ENCODE measurements around the gene MSH3. TPM values are rescaled to one million over a fixed set of nuclear protein-coding genes. Genes with fewer than 3 reads are reported as not detected.

MSH3 gene
- total RNA-seq, 2 experiments from 2014 or later = 23.0 to 23.4 TPM

DNA sequence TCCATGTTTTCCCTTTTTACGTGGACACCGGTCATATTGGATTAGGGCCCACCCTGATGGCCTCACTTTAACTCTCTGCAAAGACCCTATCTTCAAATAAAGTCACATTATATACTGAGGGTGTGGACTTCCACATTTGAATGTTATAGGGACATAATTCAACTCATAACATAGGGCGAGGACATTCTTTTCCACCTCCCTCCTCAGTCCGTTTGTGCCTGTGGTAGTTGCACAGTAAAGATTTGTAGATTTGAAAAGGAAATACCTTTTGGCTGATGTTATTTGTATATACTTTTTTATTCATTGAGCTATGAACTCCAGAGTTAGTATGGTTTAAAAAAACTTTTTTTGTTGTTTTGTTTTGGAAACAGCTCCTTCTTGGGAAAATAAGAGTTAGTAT is 51.3 kb downstream of the MSH3 start:
- Mint-ChIP-seq H3K27ac (no peak overlapping the region), H3K27me3 (no peaks in the 10 kb centered on the region), H3K4me3 (no peak overlapping the region), H3K36me3 (ENCODE audit: low read depth) (peaks cover 23% of the 10 kb centered on the region), H3K4me1 (ENCODE audit: low read depth) (peaks cover 16% of the 10 kb centered on the region), H3K9me3 (no peaks in the 10 kb centered on the region)
- intact Hi-C loops (cut with micrococcal nuclease) = no loop called here
- ChIA-PET CTCF (interaction anchor here (0.9 kb wide), 1 partner anchor 9 kb away, joined by 4 read pairs; no protein-coding TSS in a partner anchor), POLR2A (no interaction called here)
- ATAC-seq (no peak), DNase-seq (no peak)
- TF ChIP-seq, protein P1, sequence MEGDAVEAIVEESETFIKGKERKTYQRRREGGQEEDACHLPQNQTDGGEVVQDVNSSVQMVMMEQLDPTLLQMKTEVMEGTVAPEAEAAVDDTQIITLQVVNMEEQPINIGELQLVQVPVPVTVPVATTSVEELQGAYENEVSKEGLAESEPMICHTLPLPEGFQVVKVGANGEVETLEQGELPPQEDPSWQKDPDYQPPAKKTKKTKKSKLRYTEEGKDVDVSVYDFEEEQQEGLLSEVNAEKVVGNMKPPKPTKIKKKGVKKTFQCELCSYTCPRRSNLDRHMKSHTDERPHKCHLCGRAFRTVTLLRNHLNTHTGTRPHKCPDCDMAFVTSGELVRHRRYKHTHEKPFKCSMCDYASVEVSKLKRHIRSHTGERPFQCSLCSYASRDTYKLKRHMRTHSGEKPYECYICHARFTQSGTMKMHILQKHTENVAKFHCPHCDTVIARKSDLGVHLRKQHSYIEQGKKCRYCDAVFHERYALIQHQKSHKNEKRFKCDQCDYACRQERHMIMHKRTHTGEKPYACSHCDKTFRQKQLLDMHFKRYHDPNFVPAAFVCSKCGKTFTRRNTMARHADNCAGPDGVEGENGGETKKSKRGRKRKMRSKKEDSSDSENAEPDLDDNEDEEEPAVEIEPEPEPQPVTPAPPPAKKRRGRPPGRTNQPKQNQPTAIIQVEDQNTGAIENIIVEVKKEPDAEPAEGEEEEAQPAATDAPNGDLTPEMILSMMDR (IDR thresholded peaks at IDR 0.05) = no peak

DNA sequence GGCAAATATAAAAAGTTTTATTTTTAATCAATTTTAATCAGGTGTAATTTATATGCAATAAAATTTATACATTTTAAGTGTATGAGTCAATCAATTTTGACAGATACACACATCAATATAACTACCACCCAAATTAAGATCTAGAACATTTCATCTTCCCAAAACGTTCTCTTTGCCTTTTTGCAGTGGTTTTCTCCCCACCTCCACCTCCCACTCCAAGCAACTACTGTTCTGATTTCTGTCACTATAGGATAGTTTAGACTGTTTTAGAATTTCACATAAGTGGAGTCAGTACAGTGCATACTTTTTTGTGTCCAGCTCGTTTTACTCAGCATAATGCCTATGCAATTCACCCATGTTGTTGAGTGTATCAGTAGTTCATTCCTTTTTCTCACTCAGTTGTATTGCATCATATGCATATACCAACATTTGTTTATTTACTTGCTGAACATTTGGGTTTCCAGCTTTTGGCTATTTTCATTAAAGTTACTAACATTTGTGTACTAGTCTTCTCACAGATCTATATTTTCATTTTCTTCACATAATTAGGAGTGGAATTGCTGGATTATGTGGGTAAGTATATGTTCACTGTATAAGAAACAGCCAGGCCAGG is 52.5 kb downstream of the MSH3 start:
- Mint-ChIP-seq H3K27me3 (no peaks in the 10 kb centered on the region), H3K27ac (no peak overlapping the region), H3K4me1 (ENCODE audit: low read depth) (peaks cover 18% of the 10 kb centered on the region), H3K36me3 (ENCODE audit: low read depth) (peaks cover 19% of the 10 kb centered on the region), H3K4me3 (no peak overlapping the region), H3K9me3 (no peaks in the 10 kb centered on the region)
- ChIA-PET CTCF (no interaction called here), POLR2A (interaction anchor here (1.2 kb wide), 1 partner anchor 10 kb away, joined by 3 read pairs; no protein-coding TSS in a partner anchor)
- TF ChIP-seq, protein P1 (IDR thresholded peaks at IDR 0.05) = no peak
- DNase-seq (no peak), ATAC-seq (no peak)
- intact Hi-C loops (cut with micrococcal nuclease) = no loop called here

DNA sequence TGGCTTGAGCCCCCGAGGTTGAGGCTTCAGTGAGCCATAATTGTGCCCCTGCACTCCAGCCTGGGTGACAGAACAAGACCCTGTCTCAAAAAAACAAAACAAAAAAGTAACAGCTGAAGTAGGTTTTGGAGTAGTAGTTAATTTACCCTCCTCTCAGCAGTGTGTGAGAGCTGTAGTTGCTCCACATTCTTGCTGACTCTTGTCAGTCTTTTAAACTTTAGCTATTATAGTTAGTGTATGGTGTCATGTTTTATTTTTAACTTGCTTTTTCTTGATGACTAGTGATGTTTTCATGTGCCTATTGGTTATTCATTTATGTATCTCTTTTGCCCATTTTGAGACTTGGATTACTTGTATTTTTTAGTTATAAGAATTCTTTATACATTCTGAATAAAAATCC is 53.2 kb downstream of the MSH3 start:
- intact Hi-C loops (cut with micrococcal nuclease) = no loop called here
- no peaks in the 10 kb centered on the region for H3K27me3 Mint-ChIP-seq
- H3K4me1 Mint-ChIP-seq (ENCODE audit: low read depth) = peaks cover 18% of the 10 kb centered on the region
- H3K9me3 Mint-ChIP-seq = no peaks in the 10 kb centered on the region
- TF ChIP-seq, protein P1 (IDR thresholded peaks at IDR 0.05) = no peak
- DNase-seq (no peak), ATAC-seq (no peak)
- no peak overlapping the region for H3K4me3 Mint-ChIP-seq
- H3K36me3 Mint-ChIP-seq (ENCODE audit: low read depth) = peaks cover 17% of the 10 kb centered on the region
- CTCF ChIA-PET = interaction anchor here (1.4 kb wide), 1 partner anchor 36 kb away, joined by 3 read pairs; no protein-coding TSS in a partner anchor
- POLR2A ChIA-PET = interaction anchor here (1.2 kb wide), 1 partner anchor 9 kb away, joined by 3 read pairs; no protein-coding TSS in a partner anchor
- no peak overlapping the region for H3K27ac Mint-ChIP-seq

DNA sequence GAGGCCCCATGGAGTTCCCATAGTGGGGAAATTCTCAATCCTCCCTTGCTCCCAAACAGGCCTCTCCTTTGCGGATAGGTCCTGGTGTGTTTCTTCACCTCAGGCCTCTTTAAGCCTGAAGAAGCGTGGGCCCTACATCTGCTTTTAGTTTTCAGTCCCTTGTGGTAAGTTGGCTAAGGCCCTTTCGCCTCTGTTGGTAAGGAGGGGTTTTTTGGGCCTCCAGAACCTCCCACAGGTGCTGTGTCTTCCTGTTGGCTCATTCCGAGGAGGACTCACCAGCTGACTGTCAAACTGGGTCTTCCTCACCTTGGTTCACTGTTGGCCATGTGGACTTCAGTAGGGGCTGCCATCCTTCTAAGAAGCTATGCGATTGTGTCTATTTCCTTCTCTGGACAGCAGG is 56.8 kb downstream of the MSH3 start:
- Mint-ChIP-seq H3K36me3 (ENCODE audit: low read depth) (peaks cover 23% of the 10 kb centered on the region), H3K27ac (no peak overlapping the region), H3K9me3 (no peaks in the 10 kb centered on the region), H3K4me1 (ENCODE audit: low read depth) (peaks cover 17% of the 10 kb centered on the region), H3K4me3 (no peak overlapping the region), H3K27me3 (no peaks in the 10 kb centered on the region)
- ChIA-PET CTCF (interaction anchor here (0.6 to 2.5 kb wide), 3 partner anchors 8 to 1070 kb away, joined by 3 to 6 read pairs (median 3); no protein-coding TSS in a partner anchor), POLR2A (no interaction called here)
- intact Hi-C loops (cut with micrococcal nuclease) = no loop called here
- ATAC-seq (no peak), DNase-seq (no peak)
- TF ChIP-seq, protein P1 (IDR thresholded peaks at IDR 0.05) = no peak

DNA sequence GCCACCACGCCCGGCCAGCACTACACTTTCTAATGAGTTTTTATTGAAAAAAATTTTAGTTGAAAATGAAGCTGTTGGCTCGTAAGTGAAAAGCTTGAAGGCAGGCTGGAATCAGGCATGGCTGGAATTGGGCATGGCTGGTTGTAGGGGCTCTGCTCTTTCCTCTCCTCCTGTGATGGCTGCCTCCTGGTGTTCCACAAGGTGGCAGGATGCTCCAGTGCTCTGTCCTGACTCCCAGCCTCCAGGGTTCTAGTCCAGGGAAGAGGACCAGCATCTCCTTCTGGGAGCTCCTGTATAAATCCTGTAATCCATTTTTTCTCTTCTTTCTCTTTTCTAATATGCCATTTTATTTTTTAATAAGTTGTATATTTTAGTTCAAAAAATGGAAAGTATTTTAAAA is 57.5 kb downstream of the MSH3 start:
- DNase-seq (peak; percentile 12), ATAC-seq (no peak)
- CTCF ChIA-PET = interaction anchor here (1.0 to 1.3 kb wide), 2 partner anchors 9 to 483 kb away, joined by 3 read pairs; no protein-coding TSS in a partner anchor
- H3K9me3 Mint-ChIP-seq = no peaks in the 10 kb centered on the region
- POLR2A ChIA-PET = no interaction called here
- no peak overlapping the region for H3K27ac Mint-ChIP-seq
- H3K27me3 Mint-ChIP-seq = no peaks in the 10 kb centered on the region
- H3K36me3 Mint-ChIP-seq (ENCODE audit: low read depth) = peaks cover 27% of the 10 kb centered on the region
- intact Hi-C loops (cut with micrococcal nuclease) = no loop called here
- TF ChIP-seq, protein P1 (IDR thresholded peaks at IDR 0.05) = peak; percentile 36
- no peak overlapping the region for H3K4me3 Mint-ChIP-seq
- H3K4me1 Mint-ChIP-seq (ENCODE audit: low read depth) = peaks cover 17% of the 10 kb centered on the region
